GM19395 (cell line): Measurements from ENCODE around the gene PPP4R3B.
"Not testable (repeated sequence)": the region's sequence is repeated elsewhere in the genome, so short reads cannot be mapped to it uniquely, and the experiment has no call there.

ENCODE experiments used
- ATAC-seq: cut with Tn5 transposase; IDR thresholded peaks from one replicate; pipeline ENCODE4 v1.9.1; 2021; ENCODE audit warnings: mild to moderate bottlenecking, moderate library complexity; ENCODE audit not compliant: unreplicated experiment

The PPP4R3B gene

GRCh38 chr2:55596795-55597194 is 20.6 kb downstream of the PPP4R3B start:
- not testable (repeated sequence) for ATAC-seq

GRCh38 chr2:55595536-55595935 is 21.9 kb downstream of the PPP4R3B start:
- ATAC-seq = no peak

GRCh38 chr2:55592130-55592529 is 25.3 kb downstream of the PPP4R3B start:
- no peak for ATAC-seq

GRCh38 chr2:55590810-55591440 is 26.5 kb downstream of the PPP4R3B start:
- ATAC-seq = peak; percentile 85

- ATAC-seq = no peak
Observed at GRCh38 chr2:55585451-55586080, 31.9 kb downstream of the PPP4R3B start.

GRCh38 chr2:55581874-55582547 is 35.4 kb downstream of the PPP4R3B start:
- ATAC-seq = no peak

GRCh38 chr2:55581435-55581834 is 36.0 kb downstream of the PPP4R3B start:
- ATAC-seq = no peak

- ATAC-seq = not testable (repeated sequence)
Observed at GRCh38 chr2:55569002-55569401, 48.4 kb downstream of the PPP4R3B start.

- ATAC-seq = no peak
Observed at GRCh38 chr2:55567298-55567697, 50.1 kb downstream of the PPP4R3B start.

GRCh38 chr2:55565613-55566012 is 51.8 kb downstream of the PPP4R3B start:
- no peak for ATAC-seq

- ATAC-seq = no peak
Observed at GRCh38 chr2:55560855-55561254, 56.6 kb downstream of the PPP4R3B start.

- ATAC-seq = no peak
Observed at GRCh38 chr2:55556809-55557208, 60.6 kb downstream of the PPP4R3B start.

GRCh38 chr2:55555977-55556376 is 61.4 kb downstream of the PPP4R3B start:
- no peak for ATAC-seq

- no peak for ATAC-seq
Observed at GRCh38 chr2:55553321-55553720, 64.1 kb downstream of the PPP4R3B start.

- ATAC-seq = no peak
Observed at GRCh38 chr2:55550368-55551102, 66.9 kb downstream of the PPP4R3B start.

- ATAC-seq = not testable (repeated sequence)
Observed at GRCh38 chr2:55547679-55548078, 69.7 kb downstream of the PPP4R3B start.

- no peak for ATAC-seq
Observed at GRCh38 chr2:55547001-55547400, 70.4 kb downstream of the PPP4R3B start.

- ATAC-seq = no peak
Observed at GRCh38 chr2:55530539-55531081, 86.8 kb downstream of the PPP4R3B start.

- no peak for ATAC-seq
Observed at GRCh38 chr2:55526174-55526573, 91.2 kb downstream of the PPP4R3B start.

- ATAC-seq = no peak
Observed at GRCh38 chr2:55524884-55525437, 92.5 kb downstream of the PPP4R3B start.
